IMR-90 (cell line): ENCODE results near the gene SCARF1. TPM values are rescaled to one million over a fixed set of nuclear protein-coding genes. Genes with fewer than 3 reads are reported as not detected.

ENCODE experiments used
- ATAC-seq: fragments of 200-7000 bp; cut with Tn5 transposase; 2 replicates; pipeline ENCODE4 v1.9.1; 2020; ENCODE audit warnings: low read depth, mild to moderate bottlenecking, moderate library complexity
- BruUV-seq: library from RNA; stranded (reverse); fragments of 400-500 nt; replicated peaks from 2 replicates; lab custom pipeline; 2021; lab: Mats Ljungman, UMichigan
- CTCF ChIA-PET: fragments of 300-600 bp; formaldehyde crosslinking; extraction: SDS; loops from one replicate; lab custom pipeline; 2021; ENCODE audit warnings: antibody characterized with exemption; lab: Yijun Ruan, JAX
- POLR2A ChIA-PET: fragments of 300-600 bp; sonication (Branson Sonifier 250); formaldehyde crosslinking; loops from one replicate; lab custom pipeline; 2022; ENCODE audit warnings: antibody characterized with exemption; ENCODE audit not compliant: unreplicated experiment; lab: Charles Lee
- DNase-seq: peaks from one replicate; pipeline ENCODE4 v3.0.0; 2013
- H2AFZ ChIP-seq: replicated peaks from 2 replicates; pipeline ENCODE3; 2013; ENCODE audit warnings: low read length, mild to moderate bottlenecking; ENCODE audit not compliant: poor library complexity
- H2AK5ac ChIP-seq: 2 replicates; pipeline ENCODE4 v1.6.1; 2013; ENCODE audit warnings: low read depth, low read length, inconsistent platforms
- H2AK9ac ChIP-seq: replicated peaks from 2 replicates; pipeline ENCODE3; 2013; ENCODE audit warnings: mild to moderate bottlenecking, low read depth, low read length, moderate library complexity; ENCODE audit not compliant: poor library complexity
- H2BK120ac ChIP-seq: 2 replicates; pipeline ENCODE4 v1.6.1; 2013; ENCODE audit warnings: low read depth, low read length, inconsistent platforms
- H2BK15ac ChIP-seq: 3 replicates; pipeline ENCODE4 v1.6.1; 2013; ENCODE audit warnings: low read depth, low read length, inconsistent platforms
- H2BK20ac ChIP-seq: 2 replicates; pipeline ENCODE4 v1.6.1; 2013; ENCODE audit warnings: low read depth, mild to moderate bottlenecking, inconsistent platforms, low read length, moderate library complexity
- H2BK5ac ChIP-seq: 2 replicates; pipeline ENCODE4 v1.6.1; 2013; ENCODE audit warnings: mild to moderate bottlenecking, low read depth, low read length, inconsistent platforms; ENCODE audit not compliant: poor library complexity, severe bottlenecking
- H3K14ac ChIP-seq: replicated peaks from 2 replicates; pipeline ENCODE4 v1.6.1; 2013; ENCODE audit warnings: low read depth, low read length, inconsistent platforms
- H3K18ac ChIP-seq: 2 replicates; pipeline ENCODE4 v1.6.1; 2013; ENCODE audit warnings: low read depth, low read length, control low read depth
- H3K23ac ChIP-seq: 2 replicates; pipeline ENCODE4 v1.6.1; 2013; ENCODE audit warnings: low read depth, low read length, inconsistent platforms
- H3K27ac ChIP-seq: 2 replicates; pipeline ENCODE4 v1.5.1; 2013; ENCODE audit warnings: mild to moderate bottlenecking, control low read depth, low read length; ENCODE audit not compliant: insufficient read depth
- H3K27me3 ChIP-seq: 2 replicates; pipeline ENCODE4 v1.6.1; 2013; ENCODE audit warnings: low read length; ENCODE audit not compliant: control insufficient read depth, insufficient read depth
- H3K36me3 ChIP-seq: 2 replicates; pipeline ENCODE4 v1.6.1; 2013; ENCODE audit warnings: low read length, mixed read lengths; ENCODE audit not compliant: control insufficient read depth, insufficient read depth
- H3K4ac ChIP-seq: 2 replicates; pipeline ENCODE4 v1.6.1; 2013; ENCODE audit warnings: low read depth, low read length, inconsistent platforms
- H3K4me1 ChIP-seq: 2 replicates; pipeline ENCODE4 v1.6.1; 2013; ENCODE audit warnings: low read length, mixed read lengths; ENCODE audit not compliant: control insufficient read depth, insufficient read depth
- H3K4me2 ChIP-seq: 2 replicates; pipeline ENCODE4 v1.6.1; 2013; ENCODE audit warnings: low read depth, mild to moderate bottlenecking, control low read depth, low read length, moderate library complexity
- H3K4me3 ChIP-seq: 2 replicates; pipeline ENCODE4 v1.5.1; 2013; ENCODE audit warnings: low read depth, mild to moderate bottlenecking, control low read depth, low read length, moderate library complexity; ENCODE audit not compliant: insufficient read depth
- H3K56ac ChIP-seq: 2 replicates; pipeline ENCODE4 v1.6.1; 2013; ENCODE audit warnings: low read length, inconsistent platforms; ENCODE audit not compliant: insufficient read depth; ENCODE audit errors: extremely low read depth
- H3K79me1 ChIP-seq, 2 experiments: 2 replicates each; pipeline ENCODE4 v1.6.1; 2013; ENCODE audit warnings: low read length in 2 of 2, inconsistent platforms in 1 of 2, low read depth in 1 of 2
- H3K9ac ChIP-seq: 2 replicates; pipeline ENCODE4 v1.6.1; 2013; ENCODE audit warnings: low read depth, low read length, control low read depth
- H3K9me1 ChIP-seq: 2 replicates; pipeline ENCODE4 v1.6.1; 2013; ENCODE audit warnings: low read length, inconsistent platforms; ENCODE audit not compliant: insufficient read depth
- H3K9me3 ChIP-seq: 2 replicates; pipeline ENCODE4 v1.6.1; 2013; ENCODE audit warnings: low read length; ENCODE audit not compliant: control insufficient read depth, insufficient read depth
- H4K20me1 ChIP-seq: 2 replicates; pipeline ENCODE4 v1.6.1; 2013; ENCODE audit warnings: low read length, inconsistent platforms; ENCODE audit not compliant: insufficient read depth
- H4K5ac ChIP-seq: 2 replicates; pipeline ENCODE4 v1.6.1; 2013; ENCODE audit warnings: mild to moderate bottlenecking, low read depth, low read length, control low read depth
- H4K8ac ChIP-seq, 2 experiments: 2 replicates each; pipeline ENCODE4 v1.6.1; 2013; ENCODE audit warnings: low read depth in 2 of 2, low read length in 2 of 2, control low read depth in 1 of 2, inconsistent platforms in 1 of 2
- H4K91ac ChIP-seq: 2 replicates; pipeline ENCODE4 v1.6.1; 2013; ENCODE audit warnings: low read depth, low read length, inconsistent platforms; ENCODE audit not compliant: insufficient read depth
- BHLHE40 ChIP-seq: fragments of 150-350 bp; IDR thresholded peaks from 2 replicates; pipeline ENCODE4 v1.6.1; 2016; ENCODE audit warnings: mild to moderate bottlenecking, low read depth, low read length
- CEBPB ChIP-seq: IDR thresholded peaks from 2 replicates; pipeline ENCODE4 v1.6.1; 2012; ENCODE audit warnings: low read depth, low read length, improper control_type of control experiment
- CHD1 ChIP-seq: IDR thresholded peaks from 2 replicates; pipeline ENCODE4 v1.6.1; 2012; ENCODE audit warnings: low read depth, low read length, improper control_type of control experiment
- CTCF ChIP-seq: conservative IDR thresholded peaks from 2 replicates; pipeline ENCODE4 v1.5.1; 2012; ENCODE audit warnings: mild to moderate bottlenecking, low read depth, low read length, improper control_type of control experiment
- ELK1 ChIP-seq: fragments of 150-350 bp; IDR thresholded peaks from 2 replicates; pipeline ENCODE4 v1.6.1; 2016; ENCODE audit warnings: low read depth, mild to moderate bottlenecking, low read length, moderate library complexity, borderline replicate concordance
- FOS ChIP-seq: fragments of 150-350 bp; IDR thresholded peaks from 2 replicates; pipeline ENCODE4 v1.6.1; 2016; ENCODE audit warnings: low read depth, low read length
- MAFK ChIP-seq: IDR thresholded peaks from 2 replicates; pipeline ENCODE4 v1.6.1; 2012; ENCODE audit warnings: low read depth, low read length, improper control_type of control experiment
- MAZ ChIP-seq: IDR thresholded peaks from 2 replicates; pipeline ENCODE4 v1.6.1; 2012; ENCODE audit warnings: low read depth, mild to moderate bottlenecking, low read length, improper control_type of control experiment, moderate library complexity, borderline replicate concordance
- MXI1 ChIP-seq: IDR thresholded peaks from 2 replicates; pipeline ENCODE4 v1.6.1; 2012; ENCODE audit warnings: low read depth, mild to moderate bottlenecking, low read length, moderate library complexity, borderline replicate concordance
- NFE2L2 ChIP-seq: fragments of 150-350 bp; IDR thresholded peaks from 2 replicates; pipeline ENCODE4 v1.6.1; 2016; ENCODE audit warnings: low read depth, mild to moderate bottlenecking, low read length
- POLR2A ChIP-seq: IDR thresholded peaks from 2 replicates; pipeline ENCODE4 v1.6.1; 2012; ENCODE audit warnings: mild to moderate bottlenecking, low read depth, low read length
- RAD21 ChIP-seq: IDR thresholded peaks from 2 replicates; pipeline ENCODE4 v1.6.1; 2012; ENCODE audit warnings: low read length, improper control_type of control experiment
- RCOR1 ChIP-seq: IDR thresholded peaks from 2 replicates; pipeline ENCODE4 v1.6.1; 2012; ENCODE audit warnings: mild to moderate bottlenecking, low read length, improper control_type of control experiment; ENCODE audit not compliant: insufficient replicate concordance
- RFX5 ChIP-seq: IDR thresholded peaks from 2 replicates; pipeline ENCODE4 v1.8.0; 2012; ENCODE audit warnings: low read depth, mild to moderate bottlenecking, low read length, moderate library complexity
- SMC3 ChIP-seq: fragments of 150-350 bp; IDR thresholded peaks from 2 replicates; pipeline ENCODE4 v1.6.1; 2016; ENCODE audit warnings: low read depth, mild to moderate bottlenecking, antibody characterized with exemption, low read length, moderate library complexity
- USF2 ChIP-seq: fragments of 150-350 bp; IDR thresholded peaks from 2 replicates; pipeline ENCODE4 v1.6.1; 2017; ENCODE audit warnings: mild to moderate bottlenecking, antibody characterized with exemption, low read length, low read depth
- WGBS, 2 experiments: methylation state at CpG; one replicate each; pipeline versions ENCODE4 v1.1.5 to v1.1.7; 2013; ENCODE audit warnings: missing lambda C conversion rate in 2 of 2; ENCODE audit not compliant: insufficient read length in 1 of 2; ENCODE audit errors: extremely low coverage in 2 of 2; 5-methylcytosine and 5-hydroxymethylcytosine counted together
- dilution Hi-C: fragments of 300-500 bp; cut with HindIII; formaldehyde crosslinking; loops from one replicate; pipeline ENCODE4 v1.14.3; 2018; ENCODE audit warnings: low sequenced_read_pairs; ENCODE audit not compliant: unreplicated experiment
- in situ Hi-C: fragments of 300-500 bp; cut with MboI; formaldehyde crosslinking; loops from 3 replicates; pipeline ENCODE4 v1.14.3; 2019; ENCODE audit warnings: low sequenced_read_pairs, inconsistent platforms, mixed read lengths
- intact Hi-C: fragments of 100-400 bp; cut with micrococcal nuclease; formaldehyde crosslinking; loops from 2 replicates; pipeline ENCODE4 v1.10.0; 2022
- polyA plus RNA-seq, 3 experiments: library from polyadenylated mRNA; depleted of rRNA; stranded (reverse); fragments of >200 nt; gene quantifications; 2 replicates each; pipeline ENCODE4 v1.2.3, GENCODE V29; 2012; ENCODE audit warnings: low replicate concordance in 1 of 3
- total RNA-seq: library from RNA; depleted of rRNA; stranded (reverse); fragments of >200 nt; gene quantifications from 2 replicates; pipeline ENCODE4 v1.2.3, GENCODE V29; 2012

Gene SCARF1
- total and polyA plus RNA-seq, 2 of the 4 experiments (the other 2 are of a cell fraction), result 0.18 to 0.43 TPM

GRCh38 chr17:1686086-1686485, 40.6 kb upstream of the SCARF1 start:
- Histone ChIP-seq H3K9ac (no peak overlapping the region), H4K91ac (no peak overlapping the region), H3K27ac (no peak overlapping the region), H3K56ac (no peak overlapping the region), H3K4me3 (no peak overlapping the region), H3K14ac (no peak overlapping the region), H3K23ac (no peak overlapping the region), H3K4me2 (no peak overlapping the region), H3K18ac (no peak overlapping the region), H2BK120ac (no peak overlapping the region), H3K9me1 (peaks cover 16% of the 10 kb centered on the region), H3K4me1 (peaks cover 3% of the 10 kb centered on the region), H2BK5ac (no peak overlapping the region), H2BK20ac (no peak overlapping the region), H4K20me1 (peaks cover 31% of the 10 kb centered on the region), H3K4ac (no peak overlapping the region), H3K9me3 (no peaks in the 10 kb centered on the region), H2AK5ac (no peak overlapping the region), H2AFZ (no peak overlapping the region), H3K36me3 (peaks cover 22% of the 10 kb centered on the region), H3K27me3 (no peaks in the 10 kb centered on the region), H3K79me1 (peaks cover 21 to 35% of the 10 kb centered on the region in 2 experiments), H2AK9ac (no peak overlapping the region), H4K5ac (no peak overlapping the region), H2BK15ac (no peak overlapping the region), H4K8ac (no peak overlapping the region)
- no peak for ATAC-seq
- ChIA-PET CTCF (no interaction called here), POLR2A (no interaction called here)
- DNase-seq, result no peak
- BruUV-seq, result no TSS peak
- 100% methylated on average over 1 of the region's 7 CpGs; no CpG with 5 or more reads in 1 of the 2 experiments for WGBS, 2 experiments
- TF ChIP-seq MXI1, result no peak
- no peak for TF ChIP-seq MAFK
- TF ChIP-seq CEBPB, result no peak
- TF ChIP-seq RAD21, result no peak
- TF ChIP-seq RFX5, result no peak
- TF ChIP-seq SMC3, result no peak
- no peak for TF ChIP-seq CTCF
- no peak for TF ChIP-seq USF2
- no peak for TF ChIP-seq RCOR1
- no peak for TF ChIP-seq POLR2A
- TF ChIP-seq MAZ, result no peak
- TF ChIP-seq CHD1, result no peak
- TF ChIP-seq ELK1, result no peak
- TF ChIP-seq FOS, result no peak
- TF ChIP-seq BHLHE40, result no peak
- TF ChIP-seq NFE2L2, result no peak
- in situ Hi-C loops, result no loop called here
- intact Hi-C loops, result no loop called here
- dilution Hi-C loops, result no loop called here
